ENCODE data around the gene EI24.

Gene EI24

DNA sequence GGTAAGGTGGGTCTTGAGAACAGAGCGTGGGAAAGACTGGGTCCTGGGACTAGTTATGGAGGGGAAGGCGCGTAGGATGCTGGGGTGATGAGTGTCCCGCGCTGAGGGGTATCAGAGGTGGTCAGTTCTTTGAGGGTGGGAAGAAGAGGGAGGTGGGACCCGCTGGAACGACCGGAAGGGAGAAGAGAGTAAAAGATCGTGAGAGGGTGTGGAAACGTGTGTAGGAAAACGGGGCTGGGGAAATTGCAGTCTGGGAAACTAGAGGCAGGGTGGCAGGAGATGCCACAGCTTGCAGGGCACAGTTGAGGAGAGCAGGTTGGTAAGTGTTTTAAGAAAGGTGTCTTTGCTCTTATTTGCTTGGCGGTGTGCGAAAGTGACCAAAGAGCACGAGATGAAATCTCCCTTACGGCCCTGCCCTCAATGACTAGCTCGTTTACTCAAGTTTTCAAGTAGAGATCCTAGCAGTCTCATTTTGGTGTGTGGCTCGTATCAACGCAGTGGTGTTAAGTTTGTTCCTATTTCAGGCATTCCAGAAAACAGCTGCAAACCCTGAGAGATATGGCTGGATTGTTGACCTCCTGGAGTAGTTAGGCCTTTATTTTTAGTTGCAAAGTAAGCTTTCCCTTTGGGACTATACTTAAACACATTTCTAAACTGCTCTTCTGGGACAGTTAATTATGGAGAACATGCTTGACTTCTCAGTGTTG lies 24.0 kb downstream of the EI24 start:
- no peak for TF ChIP-seq ISL1 (CRISPR knock-in tag; IDR thresholded peaks at IDR 0.05)
- ATAC-seq: peak; percentile 40

DNA sequence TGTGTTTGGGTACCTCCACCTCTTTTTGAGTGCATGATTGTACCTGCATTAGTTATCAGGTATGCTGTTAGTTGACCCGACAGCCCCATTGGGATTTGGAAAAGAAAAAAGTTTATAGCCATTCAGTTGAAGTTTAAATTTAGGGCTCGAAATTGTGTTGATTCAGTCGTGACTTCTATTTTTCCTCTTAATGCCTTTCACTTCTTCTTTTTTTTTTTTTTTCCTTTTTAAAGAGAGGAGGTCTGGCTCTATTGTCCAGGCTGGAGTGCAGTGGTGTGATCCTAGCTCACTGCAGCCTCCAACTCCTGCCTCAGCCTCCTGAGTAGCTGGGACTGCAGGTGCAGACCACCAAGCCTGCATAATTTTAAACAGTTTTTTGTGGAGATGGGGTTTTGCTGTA lies 25.7 kb downstream of the EI24 start:
- ATAC-seq: no peak
- TF ChIP-seq ZFP30 (CRISPR knock-in tag; IDR thresholded peaks at IDR 0.05) (no peak), RARB (CRISPR knock-in tag; IDR thresholded peaks at IDR 0.05) (no peak), ZNF70 (CRISPR knock-in tag; IDR thresholded peaks at IDR 0.05) (no peak), TSHZ2 (CRISPR knock-in tag; IDR thresholded peaks at IDR 0.05) (no peak), SNAI2 (CRISPR knock-in tag; IDR thresholded peaks at IDR 0.05) (no peak), ISL1 (CRISPR knock-in tag; IDR thresholded peaks at IDR 0.05) (no peak), CSDC2 (CRISPR knock-in tag; IDR thresholded peaks at IDR 0.05) (no peak), TCF4 (CRISPR knock-in tag; IDR thresholded peaks at IDR 0.05; ENCODE audit: borderline replicate concordance) (no peak), BACH2 (CRISPR knock-in tag; IDR thresholded peaks at IDR 0.05; ENCODE audit: borderline replicate concordance) (no peak), GLIS3 (CRISPR knock-in tag; IDR thresholded peaks at IDR 0.05) (no peak), ZNF8 (CRISPR knock-in tag; IDR thresholded peaks at IDR 0.05) (no peak), ESRRG (CRISPR knock-in tag; IDR thresholded peaks at IDR 0.05) (no peak)
- TF ChIP-seq, protein P1, sequence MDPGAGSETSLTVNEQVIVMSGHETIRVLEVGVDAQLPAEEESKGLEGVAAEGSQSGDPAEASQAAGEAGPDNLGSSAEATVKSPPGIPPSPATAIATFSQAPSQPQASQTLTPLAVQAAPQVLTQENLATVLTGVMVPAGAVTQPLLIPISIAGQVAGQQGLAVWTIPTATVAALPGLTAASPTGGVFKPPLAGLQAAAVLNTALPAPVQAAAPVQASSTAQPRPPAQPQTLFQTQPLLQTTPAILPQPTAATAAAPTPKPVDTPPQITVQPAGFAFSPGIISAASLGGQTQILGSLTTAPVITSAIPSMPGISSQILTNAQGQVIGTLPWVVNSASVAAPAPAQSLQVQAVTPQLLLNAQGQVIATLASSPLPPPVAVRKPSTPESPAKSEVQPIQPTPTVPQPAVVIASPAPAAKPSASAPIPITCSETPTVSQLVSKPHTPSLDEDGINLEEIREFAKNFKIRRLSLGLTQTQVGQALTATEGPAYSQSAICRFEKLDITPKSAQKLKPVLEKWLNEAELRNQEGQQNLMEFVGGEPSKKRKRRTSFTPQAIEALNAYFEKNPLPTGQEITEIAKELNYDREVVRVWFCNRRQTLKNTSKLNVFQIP (CRISPR knock-in tag; IDR thresholded peaks at IDR 0.05; ENCODE audit: borderline replicate concordance, low read depth): no peak
- TF ChIP-seq, protein P2, sequence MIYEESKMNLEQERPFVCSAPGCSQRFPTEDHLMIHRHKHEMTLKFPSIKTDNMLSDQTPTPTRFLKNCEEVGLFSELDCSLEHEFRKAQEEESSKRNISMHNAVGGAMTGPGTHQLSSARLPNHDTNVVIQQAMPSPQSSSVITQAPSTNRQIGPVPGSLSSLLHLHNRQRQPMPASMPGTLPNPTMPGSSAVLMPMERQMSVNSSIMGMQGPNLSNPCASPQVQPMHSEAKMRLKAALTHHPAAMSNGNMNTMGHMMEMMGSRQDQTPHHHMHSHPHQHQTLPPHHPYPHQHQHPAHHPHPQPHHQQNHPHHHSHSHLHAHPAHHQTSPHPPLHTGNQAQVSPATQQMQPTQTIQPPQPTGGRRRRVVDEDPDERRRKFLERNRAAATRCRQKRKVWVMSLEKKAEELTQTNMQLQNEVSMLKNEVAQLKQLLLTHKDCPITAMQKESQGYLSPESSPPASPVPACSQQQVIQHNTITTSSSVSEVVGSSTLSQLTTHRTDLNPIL (CRISPR knock-in tag; IDR thresholded peaks at IDR 0.05; ENCODE audit: low read depth): no peak
- TF ChIP-seq, protein P3, sequence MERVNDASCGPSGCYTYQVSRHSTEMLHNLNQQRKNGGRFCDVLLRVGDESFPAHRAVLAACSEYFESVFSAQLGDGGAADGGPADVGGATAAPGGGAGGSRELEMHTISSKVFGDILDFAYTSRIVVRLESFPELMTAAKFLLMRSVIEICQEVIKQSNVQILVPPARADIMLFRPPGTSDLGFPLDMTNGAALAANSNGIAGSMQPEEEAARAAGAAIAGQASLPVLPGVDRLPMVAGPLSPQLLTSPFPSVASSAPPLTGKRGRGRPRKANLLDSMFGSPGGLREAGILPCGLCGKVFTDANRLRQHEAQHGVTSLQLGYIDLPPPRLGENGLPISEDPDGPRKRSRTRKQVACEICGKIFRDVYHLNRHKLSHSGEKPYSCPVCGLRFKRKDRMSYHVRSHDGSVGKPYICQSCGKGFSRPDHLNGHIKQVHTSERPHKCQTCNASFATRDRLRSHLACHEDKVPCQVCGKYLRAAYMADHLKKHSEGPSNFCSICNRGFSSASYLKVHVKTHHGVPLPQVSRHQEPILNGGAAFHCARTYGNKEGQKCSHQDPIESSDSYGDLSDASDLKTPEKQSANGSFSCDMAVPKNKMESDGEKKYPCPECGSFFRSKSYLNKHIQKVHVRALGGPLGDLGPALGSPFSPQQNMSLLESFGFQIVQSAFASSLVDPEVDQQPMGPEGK (CRISPR knock-in tag; IDR thresholded peaks at IDR 0.05; ENCODE audit: borderline replicate concordance): no peak

DNA sequence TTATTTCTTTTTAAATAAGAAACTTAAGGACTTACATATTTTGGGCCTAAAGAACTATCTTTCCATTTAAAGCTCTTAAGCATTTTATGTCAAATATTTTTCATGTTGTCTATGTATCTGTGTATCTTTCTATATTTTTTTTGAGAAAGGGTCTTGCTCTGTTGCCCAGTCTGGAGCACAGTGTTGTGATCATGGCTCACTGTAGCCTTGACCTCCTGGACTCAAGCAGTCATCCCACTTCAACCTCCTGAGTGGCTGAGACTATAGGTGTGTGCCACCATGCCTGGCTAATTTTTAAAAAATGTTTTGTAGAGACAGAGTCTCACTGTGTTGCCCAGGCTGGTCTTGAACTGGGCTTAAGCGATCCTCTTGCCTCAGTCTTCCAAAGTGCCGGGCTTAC lies 31.4 kb downstream of the EI24 start:
- no peak for ATAC-seq
- no peak for TF ChIP-seq ZNF565 (CRISPR knock-in tag; conservative IDR thresholded peaks at IDR 0.05; ENCODE audit: low read depth)
- no peak for TF ChIP-seq GLIS3 (CRISPR knock-in tag; IDR thresholded peaks at IDR 0.05)
- TF ChIP-seq ESRRG (CRISPR knock-in tag; IDR thresholded peaks at IDR 0.05): no peak
- no peak for TF ChIP-seq TOX (CRISPR knock-in tag; IDR thresholded peaks at IDR 0.05; ENCODE audit: borderline replicate concordance)
- TF ChIP-seq RARB (CRISPR knock-in tag; IDR thresholded peaks at IDR 0.05): no peak
- TF ChIP-seq ARNTL (CRISPR knock-in tag; IDR thresholded peaks at IDR 0.05; ENCODE audit: borderline replicate concordance, low read depth): no peak
- no peak for TF ChIP-seq TCF4 (CRISPR knock-in tag; IDR thresholded peaks at IDR 0.05; ENCODE audit: borderline replicate concordance)
- TF ChIP-seq ZFP30 (CRISPR knock-in tag; IDR thresholded peaks at IDR 0.05): no peak
- no peak for TF ChIP-seq TSHZ2 (CRISPR knock-in tag; IDR thresholded peaks at IDR 0.05)
- no peak for TF ChIP-seq ZNF70 (CRISPR knock-in tag; IDR thresholded peaks at IDR 0.05)
- TF ChIP-seq, protein P2 (CRISPR knock-in tag; IDR thresholded peaks at IDR 0.05; ENCODE audit: low read depth): no peak
- no peak for TF ChIP-seq ZFP3 (CRISPR knock-in tag; IDR thresholded peaks at IDR 0.05)
- TF ChIP-seq PPARA (CRISPR knock-in tag; IDR thresholded peaks at IDR 0.05; ENCODE audit: borderline replicate concordance): no peak
- no peak for TF ChIP-seq ISL1 (CRISPR knock-in tag; IDR thresholded peaks at IDR 0.05)
- no peak for TF ChIP-seq CSRNP3 (CRISPR knock-in tag; IDR thresholded peaks at IDR 0.05)
- TF ChIP-seq OSR1 (CRISPR knock-in tag; IDR thresholded peaks at IDR 0.05): no peak

Data from SK-N-SH treated with all-trans-retinoic acid at 6 μM for 48 hours (cell line).